D721Med (cell line): ENCODE data around the gene ZFPM1.

Experiments
- DNase-seq: peaks from one replicate; pipeline ENCODE4 v3.0.0; 2011; ENCODE audit warnings: low spot score; ENCODE audit not compliant: insufficient read length
- FAIRE-seq: peaks from 2 replicates; lab custom pipeline; 2011; peaks lifted over from hg19 to GRCh38; lab: Jason Lieb, UNC
- CTCF ChIP-seq: IDR thresholded peaks from 2 replicates; pipeline ENCODE4 v1.5.1; 2012; ENCODE audit warnings: mild to moderate bottlenecking, control low read depth; ENCODE audit not compliant: insufficient read depth; ENCODE audit errors: missing control alignments

Gene ZFPM1

GRCh38 chr16:88503771-88504488, 50.9 kb downstream of the ZFPM1 start:
- DNase-seq, result no peak
- FAIRE-seq, result no peak
- TF ChIP-seq CTCF, result no peak

- TF ChIP-seq CTCF, result no peak
- FAIRE-seq (no peak), DNase-seq (no peak)
These were observed 51.7 kb downstream of the ZFPM1 start for GRCh38 chr16:88504489-88505404.

GRCh38 chr16:88505405-88506082, 52.5 kb downstream of the ZFPM1 start:
- DNase-seq, result no peak
- no peak for FAIRE-seq
- TF ChIP-seq CTCF, result peak; percentile 21

GRCh38 chr16:88506723-88507122, 53.6 kb downstream of the ZFPM1 start:
- no peak for FAIRE-seq
- no peak for TF ChIP-seq CTCF
- DNase-seq, result no peak

GRCh38 chr16:88507231-88507743, 54.2 kb downstream of the ZFPM1 start:
- FAIRE-seq, result no peak
- no peak for TF ChIP-seq CTCF
- DNase-seq, result no peak

GRCh38 chr16:88508376-88508867, 55.3 kb downstream of the ZFPM1 start:
- FAIRE-seq (no peak), DNase-seq (no peak)
- no peak for TF ChIP-seq CTCF
